WTC11 (cell line): ENCODE results near the gene MEIKIN. TPM values are rescaled to one million over a fixed set of nuclear protein-coding genes. Genes with fewer than 3 reads are reported as not detected.

ENCODE experiments used
- ATAC-seq: fragments of 200-7000 bp; cut with Tn5 transposase; 2 replicates; pipeline ENCODE4 v1.10.0; 2021; ENCODE audit warnings: mild to moderate bottlenecking, moderate library complexity
- CTCF ChIA-PET: fragments of 300-600 bp; sonication (Branson Sonifier 250); formaldehyde crosslinking; loops from one replicate; lab custom pipeline; 2021; ENCODE audit warnings: antibody characterized with exemption; lab: Charles Lee
- POLR2A ChIA-PET: fragments of 350-600 bp; sonication (Branson Sonifier 250); formaldehyde crosslinking; loops from one replicate; lab custom pipeline; 2021; ENCODE audit warnings: antibody characterized with exemption; lab: Charles Lee
- DNase-seq: peaks from one replicate; pipeline ENCODE4 v3.0.0; 2021; ENCODE audit warnings: low spot score
- H3K27ac Mint-ChIP-seq: 2 replicates; pipeline ENCODE4 v1.8.0; 2021; ENCODE audit warnings: mixed read lengths
- H3K27me3 Mint-ChIP-seq: 2 replicates; pipeline ENCODE4 v1.8.0; 2021; ENCODE audit warnings: low read depth, mild to moderate bottlenecking, moderate library complexity, mixed read lengths
- H3K36me3 Mint-ChIP-seq: 2 replicates; pipeline ENCODE4 v1.8.0; 2021; ENCODE audit warnings: mixed read lengths
- H3K4me1 Mint-ChIP-seq: 2 replicates; pipeline ENCODE4 v1.8.0; 2022; ENCODE audit warnings: mixed read lengths
- H3K4me3 Mint-ChIP-seq: 2 replicates; pipeline ENCODE4 v1.8.0; 2021; ENCODE audit warnings: mild to moderate bottlenecking, moderate library complexity, mixed read lengths
- H3K9me3 Mint-ChIP-seq: 2 replicates; pipeline ENCODE4 v1.8.0; 2021; ENCODE audit warnings: mixed read lengths
- FOXK1 ChIP-seq: sonication (generic); formaldehyde crosslinking; IDR thresholded peaks from 2 replicates; pipeline ENCODE4 v1.8.0; 2022; ENCODE audit warnings: mild to moderate bottlenecking, moderate library complexity, missing genetic modification reagents
- HMGA2 ChIP-seq: fragments of 250-450 bp; sonication (Bioruptor Pico); IDR thresholded peaks from 2 replicates; pipeline ENCODE4 v1.4.0; 2021; ENCODE audit warnings: mild to moderate bottlenecking, moderate library complexity
- IRF2 ChIP-seq: sonication (generic); formaldehyde crosslinking; IDR thresholded peaks from 2 replicates; pipeline ENCODE4 v1.8.0; 2022; ENCODE audit warnings: low read depth, missing genetic modification reagents, borderline replicate concordance
- KAT7 ChIP-seq: sonication (generic); formaldehyde crosslinking; IDR thresholded peaks from 2 replicates; pipeline ENCODE4 v1.8.1; 2023; ENCODE audit warnings: missing genetic modification reagents, mild to moderate bottlenecking, borderline replicate concordance
- SMAD3 ChIP-seq: sonication (generic); formaldehyde crosslinking; IDR thresholded peaks from 2 replicates; pipeline ENCODE4 v1.8.0; 2022; ENCODE audit warnings: missing genetic modification reagents, mild to moderate bottlenecking, borderline replicate concordance
- TEAD1 ChIP-seq: sonication (generic); formaldehyde crosslinking; IDR thresholded peaks from 2 replicates; pipeline ENCODE4 v1.8.0; 2022; ENCODE audit warnings: mild to moderate bottlenecking, missing genetic modification reagents
- ZNF219 ChIP-seq: sonication (generic); formaldehyde crosslinking; IDR thresholded peaks from 2 replicates; pipeline ENCODE4 v1.8.0; 2023; ENCODE audit warnings: missing genetic modification reagents, mild to moderate bottlenecking, borderline replicate concordance
- total RNA-seq: library from RNA; stranded (reverse); gene quantifications from 3 replicates; pipeline ENCODE4 v1.2.3, GENCODE V29; 2021
- TF ChIP-seq, protein P1 (sequence below): fragments of 250-450 bp; sonication (Bioruptor Pico); IDR thresholded peaks from 2 replicates; pipeline ENCODE4 v1.9.0; 2021; ENCODE audit warnings: moderate library complexity, mild to moderate bottlenecking, inconsistent platforms, borderline replicate concordance
- TF ChIP-seq, protein P2 (sequence below): sonication (generic); formaldehyde crosslinking; IDR thresholded peaks from 2 replicates; pipeline ENCODE4 v1.8.0; 2022; ENCODE audit warnings: mild to moderate bottlenecking, missing genetic modification reagents
- TF ChIP-seq, protein P3 (sequence below): sonication (generic); formaldehyde crosslinking; IDR thresholded peaks from 2 replicates; pipeline ENCODE4 v1.8.1; 2023; ENCODE audit warnings: mild to moderate bottlenecking, missing genetic modification reagents, moderate library complexity
- TF ChIP-seq, protein P4 (sequence below): sonication (generic); formaldehyde crosslinking; IDR thresholded peaks from 2 replicates; pipeline ENCODE4 v1.8.0; 2022; ENCODE audit warnings: mild to moderate bottlenecking, missing genetic modification reagents
- TF ChIP-seq, protein P5 (sequence below): sonication (generic); formaldehyde crosslinking; IDR thresholded peaks from 2 replicates; pipeline ENCODE4 v1.8.1; 2023; ENCODE audit warnings: mild to moderate bottlenecking, moderate library complexity, missing genetic modification reagents
- TF ChIP-seq, protein P6 (sequence below): sonication (generic); formaldehyde crosslinking; IDR thresholded peaks from 2 replicates; pipeline ENCODE4 v1.8.0; 2023; ENCODE audit warnings: missing genetic modification reagents, mild to moderate bottlenecking, borderline replicate concordance
- TF ChIP-seq, protein P7 (sequence below): sonication (generic); formaldehyde crosslinking; IDR thresholded peaks from 2 replicates; pipeline ENCODE4 v1.8.0; 2022; ENCODE audit warnings: missing genetic modification reagents

The MEIKIN gene
- total RNA-seq, 1 experiment from 2014 or later, result not detected

DNA sequence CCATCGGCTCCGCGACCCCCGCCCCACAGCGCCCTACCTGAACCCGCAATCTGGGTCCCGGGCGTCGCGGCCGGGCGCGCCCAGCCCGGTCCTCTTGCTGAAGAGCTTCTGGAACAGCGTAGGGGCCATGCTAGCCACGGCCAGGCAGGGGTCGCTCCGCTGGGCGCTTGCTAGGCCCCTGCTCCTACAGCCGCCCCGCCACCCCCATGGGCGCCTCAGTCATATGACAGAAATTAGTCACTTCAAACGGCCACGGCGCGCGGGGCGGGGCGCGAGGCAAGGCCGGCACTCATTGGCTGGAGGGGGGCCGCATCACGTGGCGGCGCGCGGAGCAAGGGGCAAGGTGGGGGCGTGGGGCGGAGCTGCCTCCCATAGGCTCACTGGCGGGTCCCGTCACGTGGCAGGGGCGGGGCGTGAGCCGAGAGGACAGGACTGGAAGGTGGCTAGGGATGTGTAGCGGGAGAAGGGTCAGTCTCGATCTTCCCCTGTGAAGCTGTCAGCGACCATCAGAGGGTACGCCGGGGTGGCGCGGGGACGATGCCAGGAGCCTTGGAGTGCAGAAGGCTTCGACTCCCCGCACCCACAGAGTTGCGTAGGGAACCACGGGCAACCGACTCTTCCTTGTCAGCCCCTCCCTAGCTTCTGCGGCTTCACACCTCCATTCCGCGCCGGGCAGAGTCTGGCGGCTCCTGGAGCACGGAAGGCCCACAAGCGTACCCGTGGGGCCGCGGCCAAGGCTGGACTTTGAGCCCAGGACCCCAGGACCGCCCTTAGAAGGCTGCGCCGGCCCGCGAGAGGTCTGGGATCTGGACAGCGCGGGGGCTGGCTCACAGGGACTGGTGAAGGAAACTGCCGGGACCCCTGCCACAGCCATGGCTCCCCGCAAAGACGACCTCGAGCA lies 148.4 kb downstream of the MEIKIN start, which contains the start of gene FNIP1 (continued):
- TF ChIP-seq, protein P1, sequence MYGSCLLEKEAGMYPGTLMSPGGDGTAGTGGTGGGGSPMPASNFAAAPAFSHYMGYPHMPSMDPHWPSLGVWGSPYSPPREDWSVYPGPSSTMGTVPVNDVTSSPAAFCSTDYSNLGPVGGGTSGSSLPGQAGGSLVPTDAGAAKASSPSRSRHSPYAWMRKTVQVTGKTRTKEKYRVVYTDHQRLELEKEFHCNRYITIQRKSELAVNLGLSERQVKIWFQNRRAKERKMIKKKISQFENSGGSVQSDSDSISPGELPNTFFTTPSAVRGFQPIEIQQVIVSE (CRISPR knock-in tag), result no peak
- TF ChIP-seq HMGA2 (CRISPR knock-in tag) (no peak), ZNF219 (CRISPR knock-in tag) (no peak), KAT7 (CRISPR knock-in tag) (0 out of 2 replicates have a peak, but pooled peaks have one; percentile 50), IRF2 (CRISPR knock-in tag) (no peak; the same call in 1 of the 2 replicates), TEAD1 (CRISPR knock-in tag) (peak; percentile 78)
- TF ChIP-seq, protein P2, sequence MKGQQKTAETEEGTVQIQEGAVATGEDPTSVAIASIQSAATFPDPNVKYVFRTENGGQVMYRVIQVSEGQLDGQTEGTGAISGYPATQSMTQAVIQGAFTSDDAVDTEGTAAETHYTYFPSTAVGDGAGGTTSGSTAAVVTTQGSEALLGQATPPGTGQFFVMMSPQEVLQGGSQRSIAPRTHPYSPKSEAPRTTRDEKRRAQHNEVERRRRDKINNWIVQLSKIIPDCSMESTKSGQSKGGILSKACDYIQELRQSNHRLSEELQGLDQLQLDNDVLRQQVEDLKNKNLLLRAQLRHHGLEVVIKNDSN, result peak; percentile 99
- TF ChIP-seq, protein P3, sequence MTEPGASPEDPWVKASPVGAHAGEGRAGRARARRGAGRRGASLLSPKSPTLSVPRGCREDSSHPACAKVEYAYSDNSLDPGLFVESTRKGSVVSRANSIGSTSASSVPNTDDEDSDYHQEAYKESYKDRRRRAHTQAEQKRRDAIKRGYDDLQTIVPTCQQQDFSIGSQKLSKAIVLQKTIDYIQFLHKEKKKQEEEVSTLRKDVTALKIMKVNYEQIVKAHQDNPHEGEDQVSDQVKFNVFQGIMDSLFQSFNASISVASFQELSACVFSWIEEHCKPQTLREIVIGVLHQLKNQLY (CRISPR knock-in tag), result no peak
- TF ChIP-seq, protein P4, sequence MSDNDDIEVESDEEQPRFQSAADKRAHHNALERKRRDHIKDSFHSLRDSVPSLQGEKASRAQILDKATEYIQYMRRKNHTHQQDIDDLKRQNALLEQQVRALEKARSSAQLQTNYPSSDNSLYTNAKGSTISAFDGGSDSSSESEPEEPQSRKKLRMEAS (CRISPR knock-in tag), result peak; percentile 95

DNA sequence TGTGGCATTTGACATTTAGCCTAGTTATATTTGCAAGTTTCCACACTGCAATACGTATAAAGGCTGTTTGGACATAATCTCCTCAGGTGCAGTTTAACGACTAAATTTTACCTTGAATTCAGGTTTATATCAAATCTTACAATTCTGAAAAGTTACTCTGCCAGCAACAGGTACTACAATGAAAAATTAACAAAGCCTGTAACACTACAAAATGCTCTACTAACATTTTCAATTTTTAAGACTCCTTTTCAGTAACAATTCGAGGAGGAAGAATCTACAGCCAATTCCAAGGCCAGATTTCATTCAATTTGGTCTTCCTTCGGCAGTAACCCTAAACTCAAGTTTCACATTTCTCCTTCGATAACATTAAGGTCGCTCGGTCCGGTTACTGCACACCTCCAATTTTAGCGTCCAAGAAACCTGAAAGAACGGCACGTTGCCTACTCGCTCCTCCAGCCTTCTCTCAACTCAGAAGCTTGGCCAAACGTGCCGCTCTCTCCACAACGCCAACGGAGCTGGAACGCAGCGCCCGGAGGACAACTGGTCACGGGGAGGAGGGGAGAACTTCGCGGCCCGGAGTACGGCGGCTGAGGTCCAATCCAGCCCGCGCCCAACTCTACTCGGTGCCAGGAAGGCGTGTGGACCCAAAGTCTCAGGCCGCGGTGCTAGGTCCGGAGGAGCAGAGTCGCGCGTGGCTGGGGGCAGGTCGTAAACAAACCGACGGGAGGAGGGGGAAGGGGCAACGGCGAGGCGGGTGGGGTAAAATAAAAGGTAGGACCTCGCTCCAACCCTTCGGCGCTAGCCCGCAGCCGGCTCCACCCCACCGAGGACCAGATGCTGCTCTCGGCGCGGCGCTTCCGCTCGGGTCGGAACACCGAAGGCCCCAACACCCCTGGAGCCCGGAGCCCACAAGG lies 149.3 kb downstream of the MEIKIN start:
- CTCF ChIA-PET, result interaction anchor here (1.0 to 2.4 kb wide), 6 partner anchors 17 to 431 kb away, joined by 3 to 15 read pairs (median 6); partner anchors contain the start of gene P4HA2
- DNase-seq, result peak; percentile 52
- peak; percentile 33 for ATAC-seq
- Mint-ChIP-seq H3K4me3 (peak overlapping the region; percentile 97), H3K9me3 (no peaks in the 10 kb centered on the region), H3K27me3 (peaks cover 23% of the 10 kb centered on the region), H3K36me3 (no peaks in the 10 kb centered on the region)
- POLR2A ChIA-PET, result interaction anchor here (0.8 to 1.5 kb wide), 4 partner anchors 12 to 196 kb away, joined by 3 to 4 read pairs (median 4); no protein-coding TSS in a partner anchor
- TF ChIP-seq, protein P5, sequence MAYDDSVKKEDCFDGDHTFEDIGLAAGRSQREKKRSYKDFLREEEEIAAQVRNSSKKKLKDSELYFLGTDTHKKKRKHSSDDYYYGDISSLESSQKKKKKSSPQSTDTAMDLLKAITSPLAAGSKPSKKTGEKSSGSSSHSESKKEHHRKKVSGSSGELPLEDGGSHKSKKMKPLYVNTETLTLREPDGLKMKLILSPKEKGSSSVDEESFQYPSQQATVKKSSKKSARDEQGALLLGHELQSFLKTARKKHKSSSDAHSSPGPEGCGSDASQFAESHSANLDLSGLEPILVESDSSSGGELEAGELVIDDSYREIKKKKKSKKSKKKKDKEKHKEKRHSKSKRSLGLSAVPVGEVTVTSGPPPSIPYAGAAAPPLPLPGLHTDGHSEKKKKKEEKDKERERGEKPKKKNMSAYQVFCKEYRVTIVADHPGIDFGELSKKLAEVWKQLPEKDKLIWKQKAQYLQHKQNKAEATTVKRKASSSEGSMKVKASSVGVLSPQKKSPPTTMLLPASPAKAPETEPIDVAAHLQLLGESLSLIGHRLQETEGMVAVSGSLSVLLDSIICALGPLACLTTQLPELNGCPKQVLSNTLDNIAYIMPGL (CRISPR knock-in tag), result 0 out of 2 replicates have a peak, but pooled peaks have one; percentile 25
- TF ChIP-seq SMAD3 (CRISPR knock-in tag) (peak; percentile 33; the same call in 1 of the 2 replicates), FOXK1 (CRISPR knock-in tag) (peak; percentile 38; the same call in 1 of the 2 replicates)
- TF ChIP-seq, protein P1 (CRISPR knock-in tag), result no peak
- TF ChIP-seq, protein P6, sequence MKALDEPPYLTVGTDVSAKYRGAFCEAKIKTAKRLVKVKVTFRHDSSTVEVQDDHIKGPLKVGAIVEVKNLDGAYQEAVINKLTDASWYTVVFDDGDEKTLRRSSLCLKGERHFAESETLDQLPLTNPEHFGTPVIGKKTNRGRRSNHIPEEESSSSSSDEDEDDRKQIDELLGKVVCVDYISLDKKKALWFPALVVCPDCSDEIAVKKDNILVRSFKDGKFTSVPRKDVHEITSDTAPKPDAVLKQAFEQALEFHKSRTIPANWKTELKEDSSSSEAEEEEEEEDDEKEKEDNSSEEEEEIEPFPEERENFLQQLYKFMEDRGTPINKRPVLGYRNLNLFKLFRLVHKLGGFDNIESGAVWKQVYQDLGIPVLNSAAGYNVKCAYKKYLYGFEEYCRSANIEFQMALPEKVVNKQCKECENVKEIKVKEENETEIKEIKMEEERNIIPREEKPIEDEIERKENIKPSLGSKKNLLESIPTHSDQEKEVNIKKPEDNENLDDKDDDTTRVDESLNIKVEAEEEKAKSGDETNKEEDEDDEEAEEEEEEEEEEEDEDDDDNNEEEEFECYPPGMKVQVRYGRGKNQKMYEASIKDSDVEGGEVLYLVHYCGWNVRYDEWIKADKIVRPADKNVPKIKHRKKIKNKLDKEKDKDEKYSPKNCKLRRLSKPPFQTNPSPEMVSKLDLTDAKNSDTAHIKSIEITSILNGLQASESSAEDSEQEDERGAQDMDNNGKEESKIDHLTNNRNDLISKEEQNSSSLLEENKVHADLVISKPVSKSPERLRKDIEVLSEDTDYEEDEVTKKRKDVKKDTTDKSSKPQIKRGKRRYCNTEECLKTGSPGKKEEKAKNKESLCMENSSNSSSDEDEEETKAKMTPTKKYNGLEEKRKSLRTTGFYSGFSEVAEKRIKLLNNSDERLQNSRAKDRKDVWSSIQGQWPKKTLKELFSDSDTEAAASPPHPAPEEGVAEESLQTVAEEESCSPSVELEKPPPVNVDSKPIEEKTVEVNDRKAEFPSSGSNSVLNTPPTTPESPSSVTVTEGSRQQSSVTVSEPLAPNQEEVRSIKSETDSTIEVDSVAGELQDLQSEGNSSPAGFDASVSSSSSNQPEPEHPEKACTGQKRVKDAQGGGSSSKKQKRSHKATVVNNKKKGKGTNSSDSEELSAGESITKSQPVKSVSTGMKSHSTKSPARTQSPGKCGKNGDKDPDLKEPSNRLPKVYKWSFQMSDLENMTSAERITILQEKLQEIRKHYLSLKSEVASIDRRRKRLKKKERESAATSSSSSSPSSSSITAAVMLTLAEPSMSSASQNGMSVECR, result peak; percentile 20; the same call in 1 of the 2 replicates
- TF ChIP-seq, protein P7, sequence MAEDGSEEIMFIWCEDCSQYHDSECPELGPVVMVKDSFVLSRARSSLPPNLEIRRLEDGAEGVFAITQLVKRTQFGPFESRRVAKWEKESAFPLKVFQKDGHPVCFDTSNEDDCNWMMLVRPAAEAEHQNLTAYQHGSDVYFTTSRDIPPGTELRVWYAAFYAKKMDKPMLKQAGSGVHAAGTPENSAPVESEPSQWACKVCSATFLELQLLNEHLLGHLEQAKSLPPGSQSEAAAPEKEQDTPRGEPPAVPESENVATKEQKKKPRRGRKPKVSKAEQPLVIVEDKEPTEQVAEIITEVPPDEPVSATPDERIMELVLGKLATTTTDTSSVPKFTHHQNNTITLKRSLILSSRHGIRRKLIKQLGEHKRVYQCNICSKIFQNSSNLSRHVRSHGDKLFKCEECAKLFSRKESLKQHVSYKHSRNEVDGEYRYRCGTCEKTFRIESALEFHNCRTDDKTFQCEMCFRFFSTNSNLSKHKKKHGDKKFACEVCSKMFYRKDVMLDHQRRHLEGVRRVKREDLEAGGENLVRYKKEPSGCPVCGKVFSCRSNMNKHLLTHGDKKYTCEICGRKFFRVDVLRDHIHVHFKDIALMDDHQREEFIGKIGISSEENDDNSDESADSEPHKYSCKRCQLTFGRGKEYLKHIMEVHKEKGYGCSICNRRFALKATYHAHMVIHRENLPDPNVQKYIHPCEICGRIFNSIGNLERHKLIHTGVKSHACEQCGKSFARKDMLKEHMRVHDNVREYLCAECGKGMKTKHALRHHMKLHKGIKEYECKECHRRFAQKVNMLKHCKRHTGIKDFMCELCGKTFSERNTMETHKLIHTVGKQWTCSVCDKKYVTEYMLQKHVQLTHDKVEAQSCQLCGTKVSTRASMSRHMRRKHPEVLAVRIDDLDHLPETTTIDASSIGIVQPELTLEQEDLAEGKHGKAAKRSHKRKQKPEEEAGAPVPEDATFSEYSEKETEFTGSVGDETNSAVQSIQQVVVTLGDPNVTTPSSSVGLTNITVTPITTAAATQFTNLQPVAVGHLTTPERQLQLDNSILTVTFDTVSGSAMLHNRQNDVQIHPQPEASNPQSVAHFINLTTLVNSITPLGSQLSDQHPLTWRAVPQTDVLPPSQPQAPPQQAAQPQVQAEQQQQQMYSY (CRISPR knock-in tag), result no peak
- TF ChIP-seq, all 79 proteins: peak for 4
- H3K4me1 Mint-ChIP-seq, result peaks cover 18% of the 10 kb centered on the region
- H3K27ac Mint-ChIP-seq, result peak overlapping the region; percentile 92
